Measurements from ENCODE around the gene MAP7D2.

The MAP7D2 gene

GRCh38 chrX:20046864-20047263, 69.8 kb downstream of the MAP7D2 start:
- DNase-seq (ENCODE audit: low read depth), result no peak
- no peak for TF ChIP-seq CTCF (IDR thresholded peaks at IDR 0.05; ENCODE audit: control insufficient read depth, extremely low read depth, insufficient read depth)
- no peak overlapping the region for H3K4me3 ChIP-seq (ENCODE audit: low read depth, low read length)

GRCh38 chrX:20046223-20046622, 70.5 kb downstream of the MAP7D2 start:
- TF ChIP-seq CTCF (IDR thresholded peaks at IDR 0.05; ENCODE audit: control insufficient read depth, extremely low read depth, insufficient read depth), result no peak
- DNase-seq (ENCODE audit: low read depth), result no peak
- no peak overlapping the region for H3K4me3 ChIP-seq (ENCODE audit: low read depth, low read length)

- TF ChIP-seq CTCF (IDR thresholded peaks at IDR 0.05; ENCODE audit: control insufficient read depth, extremely low read depth, insufficient read depth), result no peak
- no peak for DNase-seq (ENCODE audit: low read depth)
- H3K4me3 ChIP-seq (ENCODE audit: low read depth, low read length), result no peak overlapping the region
Measured at GRCh38 chrX:20042221-20042620, 74.5 kb downstream of the MAP7D2 start.

- H3K4me3 ChIP-seq (ENCODE audit: low read depth, low read length), result no peak overlapping the region
- DNase-seq (ENCODE audit: low read depth), result no peak
- no peak for TF ChIP-seq CTCF (IDR thresholded peaks at IDR 0.05; ENCODE audit: control insufficient read depth, extremely low read depth, insufficient read depth)
Measured at GRCh38 chrX:20038966-20039365, 77.7 kb downstream of the MAP7D2 start.

GRCh38 chrX:20037186-20037585, 79.5 kb downstream of the MAP7D2 start:
- TF ChIP-seq CTCF (IDR thresholded peaks at IDR 0.05; ENCODE audit: control insufficient read depth, extremely low read depth, insufficient read depth), result no peak
- no peak for DNase-seq (ENCODE audit: low read depth)
- no peak overlapping the region for H3K4me3 ChIP-seq (ENCODE audit: low read depth, low read length)

GRCh38 chrX:20032201-20032600, 84.5 kb downstream of the MAP7D2 start:
- DNase-seq (ENCODE audit: low read depth), result no peak
- no peak overlapping the region for H3K4me3 ChIP-seq (ENCODE audit: low read depth, low read length)
- TF ChIP-seq CTCF (IDR thresholded peaks at IDR 0.05; ENCODE audit: control insufficient read depth, extremely low read depth, insufficient read depth), result no peak

GRCh38 chrX:20029728-20030127, 87.0 kb downstream of the MAP7D2 start:
- TF ChIP-seq CTCF (IDR thresholded peaks at IDR 0.05; ENCODE audit: control insufficient read depth, extremely low read depth, insufficient read depth), result no peak
- peak; percentile 54 for DNase-seq (ENCODE audit: low read depth)
- no peak overlapping the region for H3K4me3 ChIP-seq (ENCODE audit: low read depth, low read length)
